Erythroblast (primary cell): Measurements from ENCODE around the gene LRCH2.

Experiments
- GATA1 ChIP-seq: IDR thresholded peaks from 2 replicates; pipeline ENCODE4 v1.6.1; 2011; ENCODE audit warnings: low read depth, mild to moderate bottlenecking, control low read depth, low read length, moderate library complexity
- POLR2A ChIP-seq: IDR thresholded peaks from 2 replicates; pipeline ENCODE4 v1.6.1; 2011; ENCODE audit warnings: mild to moderate bottlenecking, low read length

DNA sequence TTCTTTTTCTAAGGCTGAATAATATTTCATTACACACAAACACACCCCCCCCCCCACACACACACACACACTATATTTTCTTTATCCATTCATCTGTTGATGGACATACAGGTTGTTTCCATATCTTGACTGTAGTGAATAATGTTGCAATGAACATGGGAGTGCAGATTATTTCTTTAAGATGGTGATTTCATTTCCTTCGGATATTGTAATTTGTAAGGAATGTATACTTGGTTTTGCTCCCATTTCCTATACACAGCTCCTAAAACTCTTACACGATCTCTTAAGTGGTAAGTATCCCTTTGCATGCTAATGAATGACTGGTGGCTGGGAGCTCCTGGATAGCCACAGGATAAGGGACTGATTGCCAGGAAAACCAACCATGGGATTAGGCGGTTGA, 59.3 kb downstream of the LRCH2 start:
- no peak for TF ChIP-seq POLR2A
- TF ChIP-seq GATA1, result no peak
